T-cell (primary cell): ENCODE results near the gene FRZB. TPM values are rescaled to one million over a fixed set of nuclear protein-coding genes. Genes with fewer than 3 reads are reported as not detected.
"Not testable (repeated sequence)": the region's sequence is repeated elsewhere in the genome, so short reads cannot be mapped to it uniquely, and the experiment has no call there.

ENCODE experiments used
- ATAC-seq, 4 experiments: fragments of 200-7000 bp in 3 of 4; fragments of 150-1000 bp in 1 of 4; cut with Tn5 transposase; replicated peaks in 1 of 4; 1 replicate in 3 of 4; 2 replicates in 1 of 4; pipeline ENCODE4 v1.10.0; 2021; ENCODE audit warnings: moderate library complexity in 3 of 4, mild to moderate bottlenecking in 2 of 4, moderate number of reproducible peaks in 1 of 4
- CTCF ChIA-PET, 2 donors: fragments of 300-600 bp; sonication (Branson Sonifier 250); formaldehyde crosslinking; loops; one replicate each; lab custom pipeline; 2022; ENCODE audit warnings: antibody characterized with exemption in 2 of 2; lab: Charles Lee
- POLR2A ChIA-PET, 2 donors: fragments of 300-600 bp; sonication (Branson Sonifier 250); formaldehyde crosslinking; loops; one replicate each; lab custom pipeline; 2022; ENCODE audit warnings: antibody characterized with exemption in 2 of 2; lab: Charles Lee
- DNase-seq, 35 experiments: peaks; one replicate each; pipeline versions ENCODE4 v3.0.0 to v3.0.0-alpha.2; 2013 to 2023
- H3K27ac ChIP-seq: one replicate; pipeline ENCODE4 v1.5.1; 2013; ENCODE audit warnings: low read length
- H3K27me3 ChIP-seq, 2 experiments: replicated peaks in 1 of 2; 1 replicate in 1 of 2; 2 replicates in 1 of 2; pipeline versions ENCODE4 v1.6.1 to v1.7.0; 2013; ENCODE audit warnings: low read length in 1 of 2, mixed read lengths in 1 of 2; ENCODE audit not compliant: control insufficient read depth in 2 of 2, insufficient read depth in 2 of 2; ENCODE audit errors: extremely low read depth in 1 of 2
- H3K36me3 ChIP-seq, 2 donors: 1 replicate in 1 of 2; 2 replicates in 1 of 2; pipeline versions ENCODE4 v1.6.1 to v1.7.0; 2013; ENCODE audit warnings: low read length in 1 of 2; ENCODE audit not compliant: control insufficient read depth in 2 of 2, insufficient read depth in 1 of 2; ENCODE audit errors: extremely low read depth in 1 of 2
- H3K4me1 ChIP-seq, 2 experiments: 1 replicate in 1 of 2; 2 replicates in 1 of 2; pipeline versions ENCODE4 v1.6.1 to v1.7.0; 2013; ENCODE audit warnings: low read length in 2 of 2, mixed read lengths in 1 of 2; ENCODE audit not compliant: insufficient read depth in 2 of 2, control insufficient read depth in 1 of 2; ENCODE audit errors: extremely low read depth in 1 of 2
- H3K4me3 ChIP-seq, 2 donors: 1 replicate in 1 of 2; 2 replicates in 1 of 2; pipeline versions ENCODE4 v1.5.1 to v1.7.0; 2013; ENCODE audit warnings: mild to moderate bottlenecking in 2 of 2, low read length in 1 of 2, moderate library complexity in 1 of 2; ENCODE audit not compliant: control insufficient read depth in 1 of 2; ENCODE audit errors: extremely low read depth in 1 of 2
- H3K9me3 ChIP-seq: 2 replicates; pipeline ENCODE4 v1.7.0; 2013
- H3K27ac Mint-ChIP-seq, 2 donors: one replicate each; pipeline ENCODE4 v1.8.0; 2020 to 2021; ENCODE audit warnings: mild to moderate bottlenecking in 2 of 2, mixed read lengths in 2 of 2
- H3K27me3 Mint-ChIP-seq, 2 donors: one replicate each; pipeline ENCODE4 v1.8.0; 2021 to 2022; ENCODE audit warnings: mixed read lengths in 2 of 2
- H3K36me3 Mint-ChIP-seq: one replicate; pipeline ENCODE4 v1.8.0; 2021; ENCODE audit warnings: mixed read lengths
- H3K4me1 Mint-ChIP-seq, 3 donors: one replicate each; pipeline ENCODE4 v1.8.0; 2020 to 2022; ENCODE audit warnings: mixed read lengths in 3 of 3, mild to moderate bottlenecking in 1 of 3
- H3K4me3 Mint-ChIP-seq, 3 donors: one replicate each; pipeline ENCODE4 v1.8.0; 2020 to 2022; ENCODE audit warnings: mild to moderate bottlenecking in 3 of 3, mixed read lengths in 3 of 3, moderate library complexity in 3 of 3
- H3K9me3 Mint-ChIP-seq, 3 donors: one replicate each; pipeline ENCODE4 v1.8.0; 2020 to 2022; ENCODE audit warnings: mixed read lengths in 3 of 3
- WGBS: methylation state at CpG from one replicate; pipeline ENCODE4 v1.1.5; 2013; ENCODE audit warnings: missing lambda C conversion rate; ENCODE audit not compliant: insufficient coverage; 5-methylcytosine and 5-hydroxymethylcytosine counted together
- total RNA-seq, 35 experiments: library from RNA in 6 of 35; stranded (reverse) in 6 of 35; fragments of 120-200 nt in 1 of 35; gene quantifications; one replicate each; pipeline versions ENCODE4 v1.2.1 to v1.2.4 and lab custom pipeline; 2013 to 2026

FRZB gene
- total RNA-seq, 5 donors from 2014 or later (not counting 1 experiment from before 2014, with no cell fraction given): 0.06 to 0.15 (median 0.07) TPM; not detected in 2

- Histone ChIP-seq H3K4me3 (no peak overlapping the region), H3K9me3 (no peaks in the 10 kb centered on the region), H3K27me3 (peaks cover 0 to 6% of the 10 kb centered on the region in 2 experiments), H3K36me3 (no peaks in the 10 kb centered on the region), H3K27ac (no peak overlapping the region), H3K4me1 (no peaks in the 10 kb centered on the region)
- Mint-ChIP-seq H3K36me3 (no peaks in the 10 kb centered on the region), H3K4me3 (no peak overlapping the region), H3K9me3 (no peaks in the 10 kb centered on the region), H3K27me3 (peaks cover 0 to 8% of the 10 kb centered on the region in 2 donors), H3K27ac (no peak overlapping the region), H3K4me1 (no peaks in the 10 kb centered on the region)
- WGBS: 84% methylated on average over 11 of the region's 11 CpGs
- ChIA-PET CTCF (no interaction called here), POLR2A (interaction anchor here in 1 of 2 donors (0.6 kb wide), 1 partner anchor 13 kb away, joined by 3 read pairs; no protein-coding TSS in a partner anchor)
- DNase-seq (no peak), ATAC-seq (no peak)
Observed at GRCh38 chr2:182893666-182894065, 27.2 kb upstream of the FRZB start.

- H3K36me3 Mint-ChIP-seq, H3K36me3 ChIP-seq, DNase-seq, H3K27ac ChIP-seq, H3K4me3 ChIP-seq, H3K27ac Mint-ChIP-seq, H3K4me1 Mint-ChIP-seq, H3K9me3 Mint-ChIP-seq, H3K4me3 Mint-ChIP-seq, H3K4me1 ChIP-seq, POLR2A ChIA-PET, ATAC-seq, H3K27me3 ChIP-seq, H3K9me3 ChIP-seq, CTCF ChIA-PET, H3K27me3 Mint-ChIP-seq: not testable (repeated sequence)
- whole genome bisulfite sequencing: 100% methylated on average over 2 of the region's 7 CpGs
Observed at GRCh38 chr2:182893035-182893434, 26.6 kb upstream of the FRZB start.

GRCh38 chr2:182891611-182892010 is 25.2 kb upstream of the FRZB start:
- DNase-seq: no peak
- H3K36me3 ChIP-seq: no peaks in the 10 kb centered on the region
- H3K27ac ChIP-seq: no peak overlapping the region
- Mint-ChIP-seq H3K9me3 (no peaks in the 10 kb centered on the region), H3K36me3 (no peaks in the 10 kb centered on the region), H3K4me1 (no peaks in the 10 kb centered on the region), H3K27ac (no peak overlapping the region), H3K4me3 (no peak overlapping the region), H3K27me3 (peaks cover 0 to 4% of the 10 kb centered on the region in 2 donors)
- POLR2A ChIA-PET: no interaction called here
- H3K27me3 ChIP-seq: peaks cover 0 to 6% of the 10 kb centered on the region in 2 experiments
- ATAC-seq: no peak
- CTCF ChIA-PET: interaction anchor here in 1 of 2 donors (0.6 kb wide), 2 partner anchors 20 to 1468 kb away, joined by 3 to 6 read pairs; no protein-coding TSS in a partner anchor
- no peaks in the 10 kb centered on the region for H3K9me3 ChIP-seq
- H3K4me3 ChIP-seq: no peak overlapping the region
- no peaks in the 10 kb centered on the region for H3K4me1 ChIP-seq
- no CpG with 5 or more reads among the region's 4 CpGs for WGBS

GRCh38 chr2:182890773-182891378 is 24.4 kb upstream of the FRZB start:
- Mint-ChIP-seq H3K4me3 (no peak overlapping the region), H3K4me1 (no peaks in the 10 kb centered on the region), H3K36me3 (no peaks in the 10 kb centered on the region), H3K27ac (no peak overlapping the region), H3K27me3 (peaks cover 0 to 4% of the 10 kb centered on the region in 2 donors), H3K9me3 (no peaks in the 10 kb centered on the region)
- Histone ChIP-seq H3K9me3 (no peaks in the 10 kb centered on the region), H3K36me3 (no peaks in the 10 kb centered on the region), H3K4me1 (no peaks in the 10 kb centered on the region), H3K27me3 (peaks cover 0 to 6% of the 10 kb centered on the region in 2 experiments), H3K27ac (no peak overlapping the region), H3K4me3 (no peak overlapping the region)
- ATAC-seq (no peak), DNase-seq (no peak)
- ChIA-PET CTCF (no interaction called here), POLR2A (no interaction called here)
- WGBS: no CpG with 5 or more reads among the region's 3 CpGs

- Histone ChIP-seq H3K27me3 (peaks cover 0 to 6% of the 10 kb centered on the region in 2 experiments), H3K9me3 (no peaks in the 10 kb centered on the region), H3K4me1 (no peaks in the 10 kb centered on the region), H3K27ac (no peak overlapping the region), H3K4me3 (no peak overlapping the region), H3K36me3 (no peaks in the 10 kb centered on the region)
- ChIA-PET CTCF (no interaction called here), POLR2A (no interaction called here)
- WGBS: 93% methylated on average over 5 of the region's 7 CpGs
- peaks cover 0 to 2% of the 10 kb centered on the region in 2 donors for H3K27me3 Mint-ChIP-seq
- H3K4me1 Mint-ChIP-seq: no peaks in the 10 kb centered on the region
- no peaks in the 10 kb centered on the region for H3K9me3 Mint-ChIP-seq
- H3K36me3 Mint-ChIP-seq: no peaks in the 10 kb centered on the region
- ATAC-seq (no peak), DNase-seq (no peak)
- H3K27ac Mint-ChIP-seq: no peak overlapping the region
- no peak overlapping the region for H3K4me3 Mint-ChIP-seq
Observed at GRCh38 chr2:182890305-182890704, 23.9 kb upstream of the FRZB start.

GRCh38 chr2:182887753-182888415 is 21.4 kb upstream of the FRZB start:
- H3K27ac Mint-ChIP-seq: no peak overlapping the region
- H3K27me3 Mint-ChIP-seq: no peaks in the 10 kb centered on the region
- no peak overlapping the region for H3K4me3 Mint-ChIP-seq
- Histone ChIP-seq H3K4me3 (no peak overlapping the region), H3K27me3 (no peaks in the 10 kb centered on the region), H3K4me1 (no peaks in the 10 kb centered on the region), H3K27ac (no peak overlapping the region), H3K36me3 (no peaks in the 10 kb centered on the region), H3K9me3 (no peaks in the 10 kb centered on the region)
- H3K4me1 Mint-ChIP-seq: no peaks in the 10 kb centered on the region
- no peak for DNase-seq
- H3K36me3 Mint-ChIP-seq: no peaks in the 10 kb centered on the region
- WGBS: no CpG with 5 or more reads among the region's 4 CpGs
- ATAC-seq: no peak
- H3K9me3 Mint-ChIP-seq: no peaks in the 10 kb centered on the region
- ChIA-PET CTCF (no interaction called here), POLR2A (no interaction called here)
